KMS-11 (cell line): ENCODE data around the gene USP36.

ENCODE experiments used
- H2AFZ ChIP-seq: fragments of 200-600 bp; sonication (generic); 2 replicates; pipeline ENCODE4 v1.6.1; 2016; ENCODE audit warnings: antibody characterized with exemption, mixed run types, low read depth
- H3K27ac ChIP-seq: fragments of 200-600 bp; sonication (generic); 2 replicates; pipeline ENCODE4 v1.6.1; 2016; ENCODE audit warnings: mild to moderate bottlenecking, mixed run types
- H3K27me3 ChIP-seq: fragments of 200-600 bp; sonication (generic); 2 replicates; pipeline ENCODE4 v1.6.1; 2017; ENCODE audit warnings: mild to moderate bottlenecking, low read depth, mixed run types, moderate library complexity; ENCODE audit not compliant: insufficient read depth
- H3K36me3 ChIP-seq: fragments of 200-600 bp; sonication (generic); 2 replicates; pipeline ENCODE4 v1.6.1; 2017; ENCODE audit warnings: mild to moderate bottlenecking, mixed run types; ENCODE audit not compliant: insufficient read depth
- H3K4me1 ChIP-seq: fragments of 200-600 bp; sonication (generic); 2 replicates; pipeline ENCODE4 v1.6.1; 2016; ENCODE audit warnings: mild to moderate bottlenecking, low read depth, mixed run types; ENCODE audit not compliant: poor library complexity, severe bottlenecking
- H3K4me2 ChIP-seq: fragments of 200-600 bp; sonication (generic); 2 replicates; pipeline ENCODE4 v1.7.0; 2016; ENCODE audit warnings: mild to moderate bottlenecking, mixed run types
- H3K4me3 ChIP-seq: fragments of 200-600 bp; sonication (generic); IDR thresholded peaks from 2 replicates; pipeline ENCODE4 v1.6.1; 2017; ENCODE audit warnings: low read depth, low read length, mixed read lengths; ENCODE audit not compliant: insufficient read depth
- H3K79me2 ChIP-seq: fragments of 200-600 bp; sonication (generic); 2 replicates; pipeline ENCODE4 v1.6.1; 2016; ENCODE audit warnings: low read depth, mixed run types; ENCODE audit not compliant: insufficient read depth
- H3K9ac ChIP-seq: fragments of 200-600 bp; sonication (generic); 2 replicates; pipeline ENCODE4 v1.6.1; 2016; ENCODE audit warnings: mild to moderate bottlenecking, mixed run types
- H4K20me1 ChIP-seq: fragments of 200-600 bp; sonication (generic); 2 replicates; pipeline ENCODE4 v1.6.1; 2016; ENCODE audit warnings: mild to moderate bottlenecking, mixed run types; ENCODE audit not compliant: insufficient read depth
- CTCF ChIP-seq: fragments of 200-600 bp; sonication (generic); conservative IDR thresholded peaks from 2 replicates; pipeline ENCODE4 v1.6.1; 2017; ENCODE audit warnings: low read depth, mild to moderate bottlenecking, antibody characterized with exemption, low read length, moderate library complexity, mixed read lengths

The USP36 gene

DNA sequence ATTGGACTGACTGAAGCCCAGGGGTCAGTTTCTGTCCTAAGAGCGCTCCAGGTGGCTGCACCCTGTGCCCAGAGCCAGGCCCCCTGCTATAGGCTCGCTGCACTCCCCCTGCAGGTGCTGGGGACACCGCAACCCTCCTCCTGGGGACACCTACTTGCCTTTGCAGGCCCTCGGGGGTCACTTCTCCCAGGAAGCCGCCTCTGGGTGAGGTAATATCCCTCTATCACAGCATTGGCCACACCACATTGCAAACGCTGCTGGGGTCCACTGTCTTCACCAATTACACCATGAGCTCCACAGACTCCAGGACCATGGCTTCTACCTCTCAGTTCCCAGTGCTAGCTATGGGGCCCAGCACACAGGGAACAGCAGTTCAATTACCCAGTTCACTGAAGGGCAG is 14.9 kb downstream of the USP36 start:
- Histone ChIP-seq H3K79me2 (peaks cover 40% of the 10 kb centered on the region; the same call in 1 of the 2 replicates), H3K36me3 (peaks cover 19% of the 10 kb centered on the region; the same call in 1 of the 2 replicates)
- TF ChIP-seq CTCF = no peak

GRCh38 chr17:78824240-78824639 is 16.4 kb downstream of the USP36 start:
- H3K79me2 ChIP-seq = peaks cover 25% of the 10 kb centered on the region; the same call in 1 of the 2 replicates
- peaks cover 13% of the 10 kb centered on the region for H3K4me1 ChIP-seq
- no peak overlapping the region for H3K9ac ChIP-seq
- no peak for TF ChIP-seq CTCF
- no peak overlapping the region for H3K27ac ChIP-seq
- no peaks in the 10 kb centered on the region for H3K27me3 ChIP-seq
- H2AFZ ChIP-seq = no peak overlapping the region
- no peak overlapping the region for H3K4me3 ChIP-seq
- no peak overlapping the region for H3K4me2 ChIP-seq
- H3K36me3 ChIP-seq = peaks cover 17% of the 10 kb centered on the region; the same call in 1 of the 2 replicates
- H4K20me1 ChIP-seq = peaks cover 5% of the 10 kb centered on the region; the same call in 1 of the 2 replicates

More for the DNA sequence above, 14.9 kb downstream of the USP36 start:
- H3K27me3 ChIP-seq = no peaks in the 10 kb centered on the region
- H3K4me3 ChIP-seq = no peak overlapping the region
- H3K9ac ChIP-seq = no peak overlapping the region
- H3K27ac ChIP-seq = no peak overlapping the region
- H3K4me2 ChIP-seq = no peak overlapping the region
- no peaks in the 10 kb centered on the region for H3K4me1 ChIP-seq
- H2AFZ ChIP-seq = no peak overlapping the region
- peaks cover 5% of the 10 kb centered on the region; the same call in 1 of the 2 replicates for H4K20me1 ChIP-seq

DNA sequence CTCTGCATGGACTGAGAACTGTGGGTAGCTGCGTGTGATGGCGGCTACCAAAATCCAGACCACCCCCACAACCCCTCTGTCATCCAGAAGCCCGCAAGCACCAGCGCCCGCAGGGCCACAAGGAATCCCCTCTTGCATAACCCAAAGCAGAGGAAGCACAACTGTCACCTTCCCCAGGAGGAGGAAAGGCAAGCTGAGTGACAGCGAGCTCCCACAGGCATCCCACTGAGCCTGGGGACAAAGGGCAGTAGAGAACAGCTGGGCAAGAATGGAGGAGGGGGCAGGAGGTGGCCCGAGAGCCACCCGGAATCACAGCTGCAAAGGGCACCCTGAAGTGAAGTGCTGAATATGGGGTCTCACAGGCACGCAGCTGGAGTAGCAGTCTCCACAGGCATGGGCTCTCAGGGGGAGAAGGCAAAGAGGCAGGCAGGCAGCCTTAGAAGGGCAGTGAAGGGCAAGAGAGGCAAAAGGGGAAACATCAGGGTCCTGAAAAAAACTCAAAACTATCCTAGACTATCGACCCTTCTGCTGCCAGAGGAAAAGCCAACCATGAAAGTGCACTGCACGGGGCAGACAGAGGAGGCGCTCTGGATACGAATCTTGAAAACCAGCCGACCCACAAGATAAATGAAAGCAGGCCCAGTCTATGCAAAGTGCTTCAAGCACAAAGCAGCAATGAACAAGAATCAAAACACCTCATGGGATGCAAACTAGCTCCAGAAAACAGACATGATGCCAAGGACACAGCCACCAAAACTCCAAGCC is 17.1 kb downstream of the USP36 start:
- peaks cover 5% of the 10 kb centered on the region; the same call in 1 of the 2 replicates for H4K20me1 ChIP-seq
- H2AFZ ChIP-seq = no peak overlapping the region
- TF ChIP-seq CTCF = no peak; the same call in 1 of the 2 replicates
- H3K27me3 ChIP-seq = no peaks in the 10 kb centered on the region
- peaks cover 17% of the 10 kb centered on the region; the same call in 1 of the 2 replicates for H3K36me3 ChIP-seq
- H3K4me1 ChIP-seq = peaks cover 21% of the 10 kb centered on the region
- no peak overlapping the region for H3K4me2 ChIP-seq
- peaks cover 24% of the 10 kb centered on the region; the same call in 1 of the 2 replicates for H3K79me2 ChIP-seq
- no peak overlapping the region for H3K9ac ChIP-seq
- no peak overlapping the region for H3K4me3 ChIP-seq
- no peak overlapping the region for H3K27ac ChIP-seq

DNA sequence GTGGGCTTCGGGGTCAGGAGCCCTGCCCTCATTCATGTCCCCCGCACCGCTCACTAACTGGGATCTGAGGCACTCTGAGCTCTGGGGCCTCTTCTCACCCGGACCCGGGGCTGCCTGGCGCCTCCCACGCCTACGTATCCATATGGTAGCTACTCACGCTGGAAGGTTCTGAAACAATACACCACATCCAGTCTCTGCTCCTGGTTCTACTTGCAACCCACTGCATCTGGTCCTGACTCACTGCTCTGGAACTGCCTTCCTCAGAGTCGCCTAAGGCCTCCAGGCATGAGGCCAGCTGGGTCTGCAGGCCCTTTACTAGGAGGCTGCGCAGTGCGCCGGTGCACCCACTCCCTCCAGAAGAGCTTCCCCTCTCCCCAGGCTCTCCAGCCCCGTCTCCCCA is 18.1 kb downstream of the USP36 start:
- Histone ChIP-seq H3K9ac (no peak overlapping the region), H3K27ac (no peak overlapping the region), H2AFZ (no peak overlapping the region), H4K20me1 (peaks cover 5% of the 10 kb centered on the region; the same call in 1 of the 2 replicates), H3K4me1 (peaks cover 30% of the 10 kb centered on the region), H3K36me3 (peaks cover 17% of the 10 kb centered on the region; the same call in 1 of the 2 replicates), H3K27me3 (no peaks in the 10 kb centered on the region), H3K79me2 (peaks cover 24% of the 10 kb centered on the region; the same call in 1 of the 2 replicates), H3K4me3 (no peak overlapping the region), H3K4me2 (no peak overlapping the region)
- no peak for TF ChIP-seq CTCF
